Measurements from ENCODE around the gene CXXC5. TPM values are rescaled to one million over a fixed set of nuclear protein-coding genes. Genes with fewer than 3 reads are reported as not detected.

CXXC5 gene
- total and polyA plus RNA-seq, 9 of the 15 experiments (the other 6 are each of a cell fraction or from before 2014, with no cell fraction given), result 1.9 to 123 (median 45.8) TPM

GRCh38 chr5:139652788-139653241 lies 4.7 kb downstream of the CXXC5 start:
- no peak overlapping the region for H2AFZ ChIP-seq (ENCODE audit: low read depth, low read length)
- POLR2A ChIA-PET, result interaction anchor here (0.8 to 2.8 kb wide), 5 partner anchors 8 to 462 kb away, joined by 3 to 13 read pairs (median 5); no protein-coding TSS in a partner anchor
- H3K4me3 ChIP-seq, result no peak overlapping the region; the same call in 1 of the 2 replicates
- in situ Hi-C loops (cut with MboI), result no loop called here
- BruUV-seq (replicated peaks), result no TSS peak
- H3K4me2 ChIP-seq (ENCODE audit: insufficient read depth, low read length), result peak overlapping the region; percentile 8; the same call in 1 of the 2 replicates
- intact Hi-C loops (cut with micrococcal nuclease), result no loop called here
- no peak overlapping the region for H3K27ac ChIP-seq (ENCODE audit: extremely low read depth, low read depth, low read length)
- peak in 1 of 4 experiments; percentile 22 for DNase-seq (ENCODE audit: extremely low read depth in 1 of 4, low spot score in 3 of 4)
- 0 out of 2 replicates have a peak, but pooled peaks have one; percentile 56 for TF ChIP-seq ZBTB26 (CRISPR knock-in tag; IDR thresholded peaks at IDR 0.05)
- TF ChIP-seq RNF219 (CRISPR knock-in tag; IDR thresholded peaks at IDR 0.05), result no peak
- peak; percentile 42; the same call in 1 of the 2 replicates for TF ChIP-seq SUPT5H (IDR thresholded peaks at IDR 0.05)
- TF ChIP-seq NKRF (IDR thresholded peaks at IDR 0.05; ENCODE audit: borderline replicate concordance), result 0 out of 2 replicates have a peak, but pooled peaks have one; percentile 42
- 0 out of 2 replicates have a peak, but pooled peaks have one; percentile 32 for TF ChIP-seq PHB2 (IDR thresholded peaks at IDR 0.05; ENCODE audit: low read depth)
- TF ChIP-seq KDM1A (IDR thresholded peaks at IDR 0.05), result peak in 1 of 2 experiments; percentile 49; a peak in 2 of 4 replicates
- TF ChIP-seq PHB (CRISPR knock-in tag; IDR thresholded peaks at IDR 0.05), result no peak
- 0 out of 2 replicates have a peak, but pooled peaks have one; percentile 50 for TF ChIP-seq ZBTB5 (IDR thresholded peaks at IDR 0.05)
- no peaks in the 10 kb centered on the region for H3K9me3 ChIP-seq (replicated peaks; ENCODE audit: control insufficient read depth, insufficient read depth, low read depth, low read length)
- peak overlapping the region; percentile 28 to 83; a peak in 2 of 4 replicates for H3K9ac ChIP-seq (ENCODE audit: insufficient read depth in 1 of 2, low read depth in 2 of 2, low read length in 2 of 2)
- H3K79me2 ChIP-seq (ENCODE audit: control insufficient read depth, insufficient read depth, low read length), result peaks cover 98% of the 10 kb centered on the region
- 59% methylated on average over 4 of the region's 5 CpGs for WGBS (ENCODE audit: insufficient coverage, low coverage, missing lambda C conversion rate)
- CTCF ChIA-PET (ENCODE audit: low intra/inter-chr PET ratio), result no interaction called here
- no peak for ATAC-seq
- no peaks in the 10 kb centered on the region for H3K27me3 ChIP-seq (ENCODE audit: control insufficient read depth in 2 of 2, insufficient read depth in 2 of 2, low read length in 2 of 2)
- H4K20me1 ChIP-seq (replicated peaks; ENCODE audit: control insufficient read depth, insufficient read depth, low read length), result peaks cover 59% of the 10 kb centered on the region
- no peak for FAIRE-seq
- peaks cover 58 to 81% of the 10 kb centered on the region in 2 experiments for H3K4me1 ChIP-seq (replicated peaks in 1 of 2; ENCODE audit: control insufficient read depth in 2 of 2, insufficient read depth in 2 of 2, low read length in 2 of 2)
- peaks cover 20% of the 10 kb centered on the region for H3K9me1 ChIP-seq (ENCODE audit: control insufficient read depth, insufficient read depth, low read length)
- H3K36me3 ChIP-seq (ENCODE audit: control insufficient read depth, insufficient read depth, low read length), result peaks cover 33% of the 10 kb centered on the region; the same call in 2 of the 3 replicates

Measured in K562 (cell line).